GM18858 (cell line): Measurements from ENCODE around the gene SERPINH1.

Experiments used
- ATAC-seq: cut with Tn5 transposase; IDR thresholded peaks from one replicate; pipeline ENCODE4 v1.9.1; 2021; ENCODE audit not compliant: unreplicated experiment

The SERPINH1 gene

GRCh38 chr11:75562048-75562835 is at the start of gene SERPINH1:
SERPINH1 (plus strand) TSS chr11:75562253; CDS start chr11:75566350, 4,097 bp downstream.
- peak; percentile 71 for ATAC-seq

DNA sequence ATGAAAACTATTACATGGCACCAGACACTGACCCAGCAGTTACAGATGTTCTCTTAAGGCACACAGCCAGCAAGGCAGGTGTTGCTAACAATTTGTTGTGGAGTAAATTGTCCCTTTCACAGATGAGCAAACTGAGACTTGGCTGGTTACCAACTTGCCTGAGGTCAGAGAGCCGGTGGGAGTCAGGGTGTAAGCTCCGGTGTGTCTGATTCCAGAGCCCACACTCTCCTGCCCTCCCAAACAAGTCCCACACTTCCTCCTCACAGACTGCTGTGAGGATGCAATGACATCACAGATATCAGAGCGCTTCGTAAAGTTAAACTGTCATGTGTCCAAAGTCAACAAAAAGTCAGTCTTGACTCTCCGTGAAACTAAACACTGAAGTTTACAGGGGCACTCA is 48.8 kb upstream of the SERPINH1 start:
- no peak for ATAC-seq

DNA sequence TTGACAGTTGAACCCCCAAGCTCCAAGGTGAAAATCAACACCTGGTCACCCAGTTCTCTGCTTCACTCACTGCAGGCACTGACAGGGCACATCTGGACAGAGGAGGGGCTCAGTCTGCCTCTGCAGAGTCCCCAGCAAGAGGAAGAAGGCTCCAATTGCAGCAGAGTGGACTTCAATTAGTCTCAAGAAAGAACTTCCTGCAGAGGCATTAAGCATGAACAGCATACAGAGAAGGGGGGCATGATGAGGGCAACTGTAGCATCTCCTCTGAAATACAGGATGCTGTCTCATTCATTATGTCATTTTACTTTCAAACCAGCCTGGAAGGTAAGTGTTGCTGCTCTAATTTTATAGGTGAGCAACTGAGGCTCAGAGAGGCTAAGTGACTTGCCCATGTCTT is 47.5 kb upstream of the SERPINH1 start:
- ATAC-seq: no peak

- ATAC-seq: no peak
Observed at GRCh38 chr11:75516140-75516539, 45.9 kb upstream of the SERPINH1 start.

DNA sequence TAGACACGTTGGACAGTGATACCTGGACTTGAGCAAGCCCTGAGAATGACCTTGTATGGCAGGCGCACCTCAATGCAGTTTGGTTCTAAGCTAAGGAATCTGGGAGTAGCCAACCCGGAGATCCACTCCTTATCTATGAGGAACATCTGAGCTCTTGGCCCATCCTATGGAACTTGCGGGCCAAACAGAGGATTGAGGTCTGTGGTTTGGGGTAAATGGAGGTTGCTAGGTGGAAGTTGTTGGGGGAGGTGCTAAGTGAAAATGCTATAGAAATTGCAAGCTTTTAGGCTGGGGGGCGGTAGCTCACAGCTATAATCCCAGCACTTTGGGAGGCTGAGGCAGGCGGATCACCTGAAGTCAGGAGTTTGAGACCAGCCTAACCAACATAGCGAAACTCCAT is 45.2 kb upstream of the SERPINH1 start:
- no peak for ATAC-seq

DNA sequence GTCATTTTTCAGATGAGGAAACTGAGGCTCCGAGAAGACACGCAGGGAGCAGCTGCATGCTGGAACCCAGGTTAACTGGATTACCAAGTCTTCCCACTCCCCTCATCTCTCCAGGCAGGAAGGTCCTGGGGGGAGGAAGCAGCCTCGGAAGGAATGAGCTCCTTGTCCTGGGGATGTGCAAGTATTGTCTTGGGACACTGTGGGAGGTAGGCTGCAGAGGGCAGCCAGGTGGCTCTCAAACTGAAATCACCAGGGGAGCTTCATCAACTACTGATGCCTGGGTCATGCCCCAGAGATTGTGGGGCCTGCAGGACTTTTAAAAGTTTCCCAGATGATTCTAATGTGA is 43.9 kb upstream of the SERPINH1 start:
- ATAC-seq: no peak

GRCh38 chr11:75518771-75519653 is 43.0 kb upstream of the SERPINH1 start:
- ATAC-seq: no peak

DNA sequence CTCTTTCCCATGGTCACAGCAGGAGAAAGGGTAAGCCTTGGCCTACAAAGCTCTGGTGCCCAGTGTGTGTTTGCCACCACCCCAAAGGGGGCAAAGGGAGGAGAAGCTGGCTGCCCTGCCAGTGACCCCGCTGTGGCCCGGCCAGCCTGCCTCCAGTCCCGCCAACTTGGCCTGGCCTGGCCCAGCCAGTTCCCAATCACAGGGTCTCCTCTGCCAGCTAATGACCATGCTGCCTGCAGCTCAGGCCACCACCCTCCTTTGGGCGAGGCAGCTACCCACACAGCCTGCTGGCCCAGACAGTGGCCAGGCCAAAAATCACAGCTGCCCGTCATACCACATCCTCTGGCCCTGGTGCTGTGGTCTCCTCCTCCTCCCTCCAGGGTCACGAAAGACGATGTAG is 41.4 kb upstream of the SERPINH1 start:
- ATAC-seq: no peak

DNA sequence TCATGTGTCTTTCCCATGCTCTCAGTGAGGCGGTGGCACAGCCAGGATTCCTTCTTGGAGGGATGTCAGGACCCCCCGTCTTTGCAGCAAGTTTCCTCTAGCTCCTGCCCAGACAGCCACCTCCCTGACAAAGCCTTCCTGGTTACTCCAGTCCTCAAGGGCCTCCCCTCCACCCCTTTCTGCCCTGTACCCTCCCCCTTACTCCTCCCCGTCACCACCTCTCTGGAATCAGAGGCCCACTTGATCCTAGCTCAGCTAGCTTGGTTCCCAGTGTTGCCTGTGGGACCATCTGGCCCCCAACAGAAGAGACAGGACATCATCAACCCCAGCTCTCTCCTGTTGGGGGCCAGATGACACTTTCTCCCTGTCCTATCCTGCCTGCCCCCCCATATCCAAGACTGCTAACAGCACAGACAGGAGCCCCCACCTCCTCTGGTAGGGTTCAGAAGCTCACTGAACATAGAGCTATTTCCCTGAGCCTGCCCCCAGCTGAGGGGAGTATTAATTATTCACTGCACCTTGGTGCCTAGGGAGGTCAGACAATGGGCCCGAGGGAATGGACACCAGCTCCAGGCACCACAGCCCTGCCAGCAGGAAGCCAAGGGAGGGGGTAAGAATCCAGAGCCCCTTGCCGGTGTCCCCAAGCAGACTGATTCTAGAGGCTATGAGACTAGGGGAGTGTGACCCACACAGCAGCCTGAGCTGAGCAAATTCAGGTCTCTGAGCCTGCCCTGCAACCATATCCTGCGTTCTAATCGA is 39.6 kb upstream of the SERPINH1 start:
- no peak for ATAC-seq

GRCh38 chr11:75523189-75523588 is 38.9 kb upstream of the SERPINH1 start:
- ATAC-seq: no peak

DNA sequence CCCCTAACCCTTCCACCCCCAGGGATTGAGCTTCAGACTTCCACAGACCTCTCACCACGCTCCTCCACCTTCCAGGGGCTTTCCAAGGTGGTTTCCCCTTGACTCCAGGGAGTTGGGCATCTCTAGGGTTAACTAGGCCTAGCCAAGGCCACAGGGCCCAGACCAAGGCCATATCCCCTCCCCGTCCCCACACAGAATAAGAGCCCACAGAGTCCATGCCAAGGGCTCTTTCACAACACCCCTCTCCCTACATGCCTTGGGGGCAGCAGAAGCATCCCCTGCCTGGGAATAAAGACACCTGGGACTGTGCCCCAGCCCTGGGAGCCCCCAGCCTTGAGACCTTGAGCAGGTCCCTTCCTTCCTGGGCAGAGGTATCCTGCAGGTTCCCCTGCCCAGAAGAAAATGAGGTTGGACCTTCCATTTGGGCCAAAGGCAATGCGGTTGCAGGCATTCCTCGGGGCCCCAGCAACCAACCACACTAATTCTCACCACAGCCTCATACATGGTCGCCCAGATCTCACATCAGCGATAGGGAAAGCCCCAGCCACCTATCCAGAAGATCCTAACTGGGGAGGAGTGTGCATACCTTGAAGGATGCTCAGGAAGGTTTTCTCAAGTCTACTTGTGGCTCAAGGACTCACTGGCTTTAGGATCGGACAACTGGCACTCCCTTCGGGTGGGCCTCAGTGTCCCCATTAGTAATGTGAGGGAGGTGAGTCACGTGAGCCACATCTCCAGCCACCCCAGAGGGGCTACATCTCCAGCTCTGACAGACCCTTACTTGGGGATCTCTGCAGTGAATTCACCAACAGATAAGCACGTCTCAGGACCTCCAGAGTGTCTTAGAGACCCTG is 38.0 kb upstream of the SERPINH1 start:
- ATAC-seq: no peak

GRCh38 chr11:75524665-75525432 is 37.2 kb upstream of the SERPINH1 start:
- no peak for ATAC-seq

DNA sequence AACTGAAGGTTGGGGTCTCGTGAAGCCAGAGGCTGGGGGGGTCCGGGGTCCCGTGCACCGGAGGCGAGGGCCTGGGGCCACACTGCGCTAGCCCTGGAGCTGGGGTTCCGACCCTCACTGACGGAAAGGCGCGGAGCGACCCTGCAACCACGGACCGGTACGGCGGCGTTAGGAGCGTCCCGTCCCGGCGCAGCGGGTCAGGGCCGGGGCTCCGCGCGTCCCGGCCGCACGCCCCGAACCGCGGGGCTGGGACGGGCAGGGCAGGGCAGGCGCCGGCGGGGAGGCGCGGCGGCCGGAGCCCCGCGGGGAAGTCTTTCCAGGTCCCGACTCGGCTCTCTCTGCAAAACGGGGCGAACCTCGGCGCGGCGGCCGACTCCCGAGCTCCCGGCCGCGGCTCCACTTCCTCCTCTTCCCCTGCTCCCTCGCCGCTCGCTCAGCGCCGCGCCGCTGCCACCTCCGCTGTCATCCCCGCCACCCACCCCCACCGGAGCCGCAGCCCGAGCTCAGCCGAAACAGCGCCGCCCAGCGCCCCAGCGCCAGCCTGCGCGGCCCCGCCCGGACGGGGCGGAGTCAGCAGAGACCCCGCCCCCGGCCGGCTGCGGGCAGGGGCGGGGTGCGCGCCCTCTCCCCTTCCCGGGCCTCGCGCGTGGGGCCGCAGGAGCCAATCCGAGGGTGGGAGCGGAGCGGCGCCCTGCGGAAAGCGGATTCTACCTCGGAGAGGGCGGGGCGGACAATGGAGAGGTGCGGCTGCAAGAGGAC is 36.4 kb upstream of the SERPINH1 start, which contains the start of gene GDPD5:
GDPD5 (minus strand) TSS at position 509 of the 759 bp plus-strand sequence. CDS start 48,206 bp downstream, outside the sequence.
- peak; percentile 60 for ATAC-seq

- ATAC-seq: no peak
Observed at GRCh38 chr11:75526192-75526541, 35.9 kb upstream of the SERPINH1 start.

DNA sequence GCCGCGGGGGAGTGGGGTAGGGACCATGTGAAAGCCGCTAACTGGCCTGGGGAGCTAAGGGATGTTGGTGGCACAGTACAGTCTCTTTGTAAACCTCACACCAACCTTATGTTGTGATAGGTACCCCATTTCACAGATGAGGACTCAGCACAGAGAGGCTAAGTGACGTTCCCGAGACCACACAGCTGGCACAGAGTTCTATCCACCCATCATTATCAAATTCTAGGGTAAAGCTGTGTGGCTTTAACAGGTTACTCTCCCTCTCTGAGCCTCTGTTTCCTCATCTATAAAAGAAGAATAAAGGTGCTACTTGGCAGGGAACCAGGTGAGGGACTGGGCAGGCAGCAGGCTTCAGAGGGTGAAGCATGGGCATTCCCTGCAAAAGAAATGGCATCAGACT is 34.9 kb upstream of the SERPINH1 start:
- ATAC-seq: no peak

DNA sequence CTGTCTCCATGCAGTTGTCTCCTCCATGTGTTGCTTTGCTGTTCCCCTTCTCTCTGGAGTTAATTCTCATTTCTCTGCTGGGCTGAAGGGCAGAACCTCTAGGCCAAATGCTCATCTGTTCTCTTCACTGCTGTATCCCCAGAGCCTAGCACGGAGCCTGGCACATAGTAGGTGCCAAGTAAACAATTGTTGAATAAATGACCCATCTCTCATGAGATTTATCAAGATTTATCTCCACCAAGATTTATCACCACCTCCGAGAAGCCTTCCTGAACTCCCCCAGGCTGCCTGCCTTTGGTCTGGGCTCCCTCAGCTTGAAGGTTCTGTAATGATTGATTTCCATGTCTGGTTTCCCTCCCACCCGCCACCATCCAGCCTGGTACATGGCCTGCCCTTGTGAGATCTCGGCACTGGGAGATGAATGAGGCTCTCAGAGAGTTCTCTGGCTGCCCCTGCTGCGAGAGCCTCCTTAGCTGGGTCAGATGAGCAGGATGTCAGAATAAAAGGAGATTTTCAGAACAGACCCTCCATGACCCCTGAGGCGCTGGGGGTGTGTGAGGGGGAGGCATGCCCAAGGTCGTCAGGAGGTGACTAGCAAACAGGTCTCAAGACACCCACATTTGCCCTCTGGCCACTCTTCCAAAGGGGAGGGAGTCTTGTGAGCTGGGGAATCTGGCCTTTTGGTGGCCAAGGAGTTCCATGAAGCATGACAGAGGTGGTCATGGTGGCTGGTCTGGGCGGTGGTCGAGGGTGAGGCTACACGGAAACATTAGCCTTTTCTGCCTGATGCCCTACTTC is 33.9 kb upstream of the SERPINH1 start:
- ATAC-seq: no peak

GRCh38 chr11:75530577-75530976 is 31.5 kb upstream of the SERPINH1 start:
- no peak for ATAC-seq

DNA sequence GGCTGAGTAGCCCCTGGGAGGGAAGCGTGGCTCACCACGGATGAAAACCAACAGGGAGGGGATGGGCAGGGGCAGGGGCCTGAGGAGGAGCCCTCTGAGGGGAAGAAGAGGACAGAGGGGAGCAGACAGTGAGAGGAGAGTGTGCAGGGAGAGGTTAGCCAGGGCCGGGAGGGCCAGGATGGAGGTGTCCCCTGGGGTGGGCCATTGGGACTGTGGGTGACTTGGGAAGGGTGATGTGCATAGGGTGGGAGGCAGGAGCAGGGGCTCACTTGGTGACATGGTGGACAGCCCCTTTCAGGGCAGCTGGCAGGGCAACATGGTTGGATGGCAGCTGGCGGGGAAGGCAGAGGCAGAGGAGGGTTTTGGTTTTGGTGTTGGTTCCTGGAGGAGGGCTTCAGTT is 30.7 kb upstream of the SERPINH1 start:
- ATAC-seq: no peak
